HCT116 (cell line): ENCODE results near the gene ACSF2. TPM values are rescaled to one million over a fixed set of nuclear protein-coding genes. Genes with fewer than 3 reads are reported as not detected.

Experiments
- ATAC-seq: fragments of 200-7000 bp; cut with Tn5 transposase; 2 replicates; pipeline ENCODE4 v1.9.1; 2020; ENCODE audit warnings: mild to moderate bottlenecking, moderate library complexity
- BruUV-seq: library from RNA; stranded (reverse); fragments of 400-500 nt; replicated peaks from 2 replicates; lab custom pipeline; 2021; lab: Mats Ljungman, UMichigan
- CTCF ChIA-PET: fragments of 300-600 bp; sonication (Branson Sonifier 250); formaldehyde crosslinking; loops from one replicate; lab custom pipeline; 2021; ENCODE audit warnings: antibody characterized with exemption; lab: Charles Lee
- POLR2A ChIA-PET: fragments of 300-600, 350-600 bp; sonication (Branson Sonifier 250); formaldehyde crosslinking; loops from one replicate; lab custom pipeline; 2021; ENCODE audit warnings: antibody characterized with exemption; lab: Charles Lee
- RAD21 ChIA-PET, 2 experiments: fragments of 300-600 bp; sonication (Branson Sonifier 250); formaldehyde crosslinking; loops; one replicate each; lab custom pipeline; 2023; ENCODE audit warnings: low total read pairs in 2 of 2; ENCODE audit not compliant: uncharacterized antibody in 2 of 2, unreplicated experiment in 2 of 2, low non-redundant PET in 1 of 2; lab: Charles Lee
- DNase-seq: peaks from one replicate; pipeline ENCODE4 v3.0.0-alpha.2; 2010; ENCODE audit warnings: low read depth, low spot score
- H2AFZ ChIP-seq: fragments of 200-600 bp; shearing (Covaris generic), sonication (generic); 2 replicates; pipeline ENCODE4 v1.6.1; 2017; ENCODE audit warnings: low read depth, mixed run types, mixed read lengths, antibody characterized with exemption, low read length; ENCODE audit not compliant: poor library complexity, severe bottlenecking
- H3K27ac ChIP-seq: 2 replicates; pipeline ENCODE4 v1.5.1; 2012; ENCODE audit warnings: low read depth, low read length
- H3K27me3 ChIP-seq: fragments of 200-600 bp; sonication (generic); 2 replicates; pipeline ENCODE4 v1.6.1; 2016; ENCODE audit warnings: mixed run types, low read length, mixed read lengths; ENCODE audit not compliant: insufficient read depth
- H3K36me3 ChIP-seq, 2 experiments: fragments of 200-500 bp in 1 of 2; fragments of 200-600 bp in 1 of 2; sonication (Bioruptor generic) in 1 of 2; sonication (generic) in 1 of 2; 2 replicates each; pipeline versions ENCODE4 v1.5.1 to v1.6.1; 2014 to 2016; ENCODE audit warnings: low read length in 2 of 2, inconsistent platforms in 1 of 2, mixed read lengths in 1 of 2, mixed run types in 1 of 2; ENCODE audit not compliant: insufficient read depth in 2 of 2, control insufficient read depth in 1 of 2
- H3K4me1 ChIP-seq, 2 experiments: fragments of 200-600 bp in 1 of 2; sonication (generic) in 1 of 2; 2 replicates each; pipeline versions ENCODE4 v1.5.1 to v1.6.1; 2012 to 2017; ENCODE audit warnings: low read length in 2 of 2, inconsistent platforms in 1 of 2, mild to moderate bottlenecking in 1 of 2, mixed read lengths in 1 of 2, mixed run types in 1 of 2, moderate library complexity in 1 of 2; ENCODE audit not compliant: insufficient read depth in 2 of 2, control insufficient read depth in 1 of 2
- H3K4me2 ChIP-seq: fragments of 200-600 bp; sonication (generic); 2 replicates; pipeline ENCODE4 v1.6.1; 2017; ENCODE audit warnings: mixed run types, low read length, mixed read lengths
- H3K4me3 ChIP-seq, 2 experiments: fragments of 200-600 bp in 1 of 2; sonication (generic) in 1 of 2; replicated peaks in 1 of 2; 2 replicates each; pipeline ENCODE4 v1.5.1; 2011 to 2016; ENCODE audit warnings: low read length in 2 of 2, control low read depth in 1 of 2, low read depth in 1 of 2, mild to moderate bottlenecking in 1 of 2, mixed read lengths in 1 of 2, mixed run types in 1 of 2
- H3K79me2 ChIP-seq: fragments of 200-600 bp; sonication (generic); 2 replicates; pipeline ENCODE4 v1.6.1; 2017; ENCODE audit warnings: mild to moderate bottlenecking, mixed run types, low read length, moderate library complexity, mixed read lengths; ENCODE audit not compliant: insufficient read depth
- H3K9ac ChIP-seq: fragments of 200-600 bp; sonication (generic); 2 replicates; pipeline ENCODE4 v1.6.1; 2016; ENCODE audit warnings: low read length, mixed read lengths
- H3K9me2 ChIP-seq: fragments of 200-600 bp; sonication (generic), shearing (Covaris generic); 2 replicates; pipeline ENCODE4 v1.6.1; 2017; ENCODE audit warnings: mixed run types, mild to moderate bottlenecking, moderate library complexity; ENCODE audit not compliant: insufficient read depth
- H3K9me3 ChIP-seq, 2 experiments: fragments of 200-500 bp in 1 of 2; fragments of 200-600 bp in 1 of 2; sonication (Bioruptor generic) in 1 of 2; sonication (generic) in 1 of 2; 2 replicates each; pipeline ENCODE4 v1.6.1; 2014 to 2017; ENCODE audit warnings: low read length in 2 of 2, mixed read lengths in 2 of 2, inconsistent platforms in 1 of 2, low read depth in 1 of 2, mild to moderate bottlenecking in 1 of 2, mixed run types in 1 of 2, moderate library complexity in 1 of 2; ENCODE audit not compliant: control insufficient read depth in 1 of 2, insufficient read depth in 1 of 2
- H4K20me1 ChIP-seq: fragments of 200-600 bp; sonication (generic), shearing (Covaris generic); 2 replicates; pipeline ENCODE4 v1.6.1; 2017; ENCODE audit warnings: mixed run types, mild to moderate bottlenecking, moderate library complexity; ENCODE audit not compliant: insufficient read depth
- ELF1 ChIP-seq: IDR thresholded peaks from 2 replicates; pipeline ENCODE4 v1.6.1; 2012; ENCODE audit warnings: low read depth, borderline replicate concordance
- POLR2A ChIP-seq: IDR thresholded peaks from 2 replicates; pipeline ENCODE4 v1.7.0; 2011; ENCODE audit warnings: borderline replicate concordance; ENCODE audit not compliant: insufficient read depth, insufficient read length; ENCODE audit errors: extremely low read depth
- SRF ChIP-seq: IDR thresholded peaks from 2 replicates; pipeline ENCODE4 v1.6.1; 2012; ENCODE audit warnings: low read depth
- intact Hi-C: fragments of 100-400 bp; cut with micrococcal nuclease; formaldehyde crosslinking; loops from 2 replicates; pipeline ENCODE4 v1.10.0; 2022
- total RNA-seq: library from RNA; stranded (reverse); gene quantifications from one replicate; pipeline ENCODE4 v1.2.1, GENCODE V29; 2021; ENCODE audit not compliant: unreplicated experiment

Gene ACSF2
- total RNA-seq, 1 experiment from 2014 or later, result 52.4 TPM

DNA sequence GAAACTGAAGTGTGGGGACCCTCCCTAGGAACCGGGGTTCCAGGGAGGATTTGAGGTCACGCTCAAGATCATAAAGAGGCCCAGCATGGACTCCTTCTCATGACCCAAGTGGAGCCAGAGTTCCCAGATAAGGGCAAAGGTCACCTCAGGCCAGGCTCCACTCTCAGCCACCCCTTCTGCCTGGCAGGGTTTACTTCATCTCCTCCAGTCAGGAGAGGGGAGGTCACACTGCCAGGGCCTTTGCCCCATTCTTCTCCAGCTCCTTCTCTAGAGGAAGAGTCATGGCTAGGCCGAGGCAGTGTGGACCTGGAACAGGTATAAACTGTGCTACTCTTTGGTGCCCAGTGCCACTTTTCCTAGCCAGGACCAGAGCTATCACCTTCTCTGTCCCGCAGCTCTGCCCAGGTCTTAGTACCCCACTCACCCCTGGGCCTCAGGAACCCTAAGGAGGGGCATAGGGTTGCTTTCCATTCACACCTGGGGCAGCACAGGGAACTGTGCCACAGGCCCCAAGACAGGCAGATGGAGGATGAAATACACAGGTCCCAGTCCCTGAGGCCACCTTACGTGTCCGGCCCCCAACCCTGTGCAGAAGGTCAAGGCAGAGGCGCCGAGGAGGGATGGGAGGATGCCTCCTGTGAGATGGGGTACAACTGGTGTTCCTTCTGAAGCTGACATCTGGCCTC is 879 bp upstream of the ACSF2 start:
- peak overlapping the region; percentile 63 to 73 for H3K4me3 ChIP-seq
- ChIA-PET CTCF (interaction anchor here (0.9 kb wide), 1 partner anchor 28 kb away, joined by 3 read pairs; the partner anchor contains the start of gene LRRC59), RAD21 (no interaction called here), POLR2A (no interaction called here)
- H3K9me3 ChIP-seq, result no peaks in the 10 kb centered on the region
- no peaks in the 10 kb centered on the region for H3K27me3 ChIP-seq
- peak overlapping the region; percentile 59; the same call in 1 of the 2 replicates for H3K9ac ChIP-seq
- ATAC-seq (no peak), DNase-seq (no peak)
- H3K27ac ChIP-seq, result peak overlapping the region; percentile 56; the same call in 1 of the 2 replicates
- no peaks in the 10 kb centered on the region for H3K9me2 ChIP-seq
- H3K79me2 ChIP-seq, result 0 out of 2 replicates have a peak, but pooled peaks cover 7% of the 10 kb centered on the region
- intact Hi-C loops, result no loop called here
- TF ChIP-seq POLR2A, result no peak
- TF ChIP-seq SRF, result no peak
- TF ChIP-seq ELF1, result no peak
- no peak overlapping the region for H2AFZ ChIP-seq
- peaks cover 31 to 50% of the 10 kb centered on the region in 2 experiments for H3K4me1 ChIP-seq
- H3K36me3 ChIP-seq, result no peaks in the 10 kb centered on the region; a peak in 1 of 4 replicates
- no peaks in the 10 kb centered on the region for H4K20me1 ChIP-seq
- BruUV-seq, result no TSS peak
- H3K4me2 ChIP-seq, result peak overlapping the region; percentile 89

DNA sequence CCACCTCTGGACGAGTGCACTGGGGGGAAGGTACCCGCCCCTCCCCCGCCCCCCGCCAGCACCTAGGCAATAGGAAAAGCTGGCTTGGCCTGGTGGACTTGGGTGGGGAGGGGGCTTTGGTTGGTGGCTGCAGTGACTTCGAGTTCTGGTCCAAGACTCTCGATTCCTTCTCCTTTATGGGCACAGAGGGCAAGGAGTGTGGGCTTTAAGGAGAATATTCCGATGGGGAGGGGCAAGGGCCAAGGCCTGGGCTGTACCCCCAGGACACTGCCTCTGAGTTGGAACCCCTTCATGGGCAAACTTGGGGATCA is 409 bp downstream of the ACSF2 start:
- intact Hi-C loops, result no loop called here
- H3K27ac ChIP-seq, result peak overlapping the region; percentile 73

More for the DNA sequence above, 409 bp downstream of the ACSF2 start:
- H2AFZ ChIP-seq, result no peak overlapping the region
- POLR2A ChIA-PET, result interaction anchor here (1.1 to 2.5 kb wide), 2 partner anchors 27 to 28 kb away, joined by 3 to 14 read pairs; partner anchors contain the start of gene LRRC59
- H3K79me2 ChIP-seq, result 0 out of 2 replicates have a peak, but pooled peaks cover 7% of the 10 kb centered on the region
- peak overlapping the region; percentile 63 to 73 for H3K4me3 ChIP-seq
- no peaks in the 10 kb centered on the region; a peak in 1 of 4 replicates for H3K36me3 ChIP-seq
- ATAC-seq, result no peak
- RAD21 ChIA-PET, result no interaction called here
- peak overlapping the region; percentile 89 for H3K4me2 ChIP-seq
- no peak for TF ChIP-seq ELF1
- no TSS peak for BruUV-seq
- H4K20me1 ChIP-seq, result no peaks in the 10 kb centered on the region
- CTCF ChIA-PET, result interaction anchor here (0.9 to 4.3 kb wide), 3 partner anchors 11 to 332 kb away, joined by 3 to 20 read pairs (median 7); partner anchors contain the start of gene LRRC59
- H3K4me1 ChIP-seq, result peaks cover 31 to 50% of the 10 kb centered on the region in 2 experiments
- H3K9me2 ChIP-seq, result no peaks in the 10 kb centered on the region
- no peaks in the 10 kb centered on the region for H3K27me3 ChIP-seq
- peak overlapping the region; percentile 59 for H3K9ac ChIP-seq
- no peak for DNase-seq
- H3K9me3 ChIP-seq, result no peaks in the 10 kb centered on the region
